Type B pancreatic cell (in vitro differentiated cells): Measurements from ENCODE around the gene PDE10A. TPM values are rescaled to one million over a fixed set of nuclear protein-coding genes. Genes with fewer than 3 reads are reported as not detected.

ENCODE experiments used
- DNase-seq: peaks from one replicate; pipeline ENCODE4 v3.0.0; 2021; ENCODE audit warnings: mixed read lengths; ENCODE audit not compliant: unreplicated experiment; ENCODE audit errors: extremely low spot score
- H3K27ac Mint-ChIP-seq: 2 replicates; pipeline ENCODE4 v1.8.0; 2021; ENCODE audit warnings: mild to moderate bottlenecking, mixed read lengths
- H3K27me3 Mint-ChIP-seq: 2 replicates; pipeline ENCODE4 v1.8.0; 2021; ENCODE audit warnings: mixed read lengths
- H3K36me3 Mint-ChIP-seq: 2 replicates; pipeline ENCODE4 v1.8.0; 2021; ENCODE audit warnings: mixed read lengths
- H3K4me1 Mint-ChIP-seq: one replicate; pipeline ENCODE4 v1.8.0; 2021; ENCODE audit warnings: mixed read lengths; ENCODE audit not compliant: unreplicated experiment
- H3K4me3 Mint-ChIP-seq: 2 replicates; pipeline ENCODE4 v1.8.0; 2021; ENCODE audit warnings: mild to moderate bottlenecking, mixed read lengths
- H3K9me3 Mint-ChIP-seq: 2 replicates; pipeline ENCODE4 v1.8.0; 2021; ENCODE audit warnings: mixed read lengths
- CTCF ChIP-seq: fragments of 200-600 bp; sonication (generic); conservative IDR thresholded peaks from 2 replicates; pipeline ENCODE4 v1.5.0; 2021; ENCODE audit warnings: antibody characterized with exemption, mild to moderate bottlenecking
- total RNA-seq: library from RNA; stranded (reverse); gene quantifications from 2 replicates; pipeline ENCODE4 v1.2.1, GENCODE V29; 2021; ENCODE audit warnings: low replicate concordance

PDE10A gene
- total RNA-seq, 1 donor from 2014 or later: 10.8 TPM

DNA sequence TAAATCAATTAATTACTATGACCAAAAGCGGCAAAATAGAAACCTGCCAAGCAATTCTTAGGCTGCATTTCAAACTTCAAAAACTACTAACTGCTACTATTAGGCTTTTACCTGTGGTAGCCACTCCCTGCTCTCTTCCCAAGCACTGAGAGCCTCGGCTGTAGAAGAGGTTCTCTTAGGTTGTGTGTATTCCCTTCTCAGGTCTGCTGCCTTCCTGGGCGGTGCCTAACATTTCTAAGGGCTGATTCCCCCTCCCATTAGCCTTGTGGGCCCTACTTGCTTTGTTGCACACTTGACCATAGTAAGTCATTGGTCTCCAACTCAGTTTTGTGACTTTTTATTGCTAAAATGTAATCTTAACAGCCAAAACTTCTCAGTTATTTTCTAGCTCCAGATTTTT is 207.6 kb downstream of the PDE10A start:
- H3K27me3 Mint-ChIP-seq: no peaks in the 10 kb centered on the region
- no peak overlapping the region for H3K27ac Mint-ChIP-seq
- no peaks in the 10 kb centered on the region for H3K9me3 Mint-ChIP-seq
- peaks cover 11% of the 10 kb centered on the region for H3K4me1 Mint-ChIP-seq
- no peak overlapping the region for H3K4me3 Mint-ChIP-seq
- no peak for TF ChIP-seq CTCF
- H3K36me3 Mint-ChIP-seq: no peaks in the 10 kb centered on the region
- DNase-seq: no peak

GRCh38 chr6:165453395-165453794 is 209.6 kb downstream of the PDE10A start:
- Mint-ChIP-seq H3K27me3 (no peaks in the 10 kb centered on the region), H3K4me1 (peaks cover 7% of the 10 kb centered on the region), H3K9me3 (no peaks in the 10 kb centered on the region), H3K36me3 (no peaks in the 10 kb centered on the region), H3K27ac (no peak overlapping the region), H3K4me3 (no peak overlapping the region)
- TF ChIP-seq CTCF: no peak
- no peak for DNase-seq

DNA sequence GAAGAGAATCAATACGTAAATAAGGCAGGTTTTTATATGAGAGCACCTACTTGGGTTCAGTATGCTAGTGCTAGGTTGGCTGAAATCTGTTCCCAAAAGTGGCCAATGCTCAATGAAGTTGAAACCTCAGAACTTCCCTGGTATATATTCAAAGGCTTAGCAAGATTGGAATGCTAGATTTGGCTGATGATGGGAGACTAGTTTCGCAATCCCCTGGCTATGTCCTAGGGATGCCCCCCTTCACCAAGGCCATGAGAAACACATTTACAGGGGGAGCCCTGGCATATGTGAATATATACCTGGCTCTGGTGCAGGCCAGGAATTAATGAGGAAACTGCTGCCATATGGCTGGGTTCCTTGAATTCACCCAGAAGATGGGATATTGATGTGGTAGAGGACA is 211.2 kb downstream of the PDE10A start:
- Mint-ChIP-seq H3K27ac (no peak overlapping the region), H3K27me3 (no peaks in the 10 kb centered on the region), H3K9me3 (no peaks in the 10 kb centered on the region), H3K4me1 (peaks cover 7% of the 10 kb centered on the region), H3K36me3 (no peaks in the 10 kb centered on the region), H3K4me3 (no peak overlapping the region)
- no peak for TF ChIP-seq CTCF
- DNase-seq: no peak

DNA sequence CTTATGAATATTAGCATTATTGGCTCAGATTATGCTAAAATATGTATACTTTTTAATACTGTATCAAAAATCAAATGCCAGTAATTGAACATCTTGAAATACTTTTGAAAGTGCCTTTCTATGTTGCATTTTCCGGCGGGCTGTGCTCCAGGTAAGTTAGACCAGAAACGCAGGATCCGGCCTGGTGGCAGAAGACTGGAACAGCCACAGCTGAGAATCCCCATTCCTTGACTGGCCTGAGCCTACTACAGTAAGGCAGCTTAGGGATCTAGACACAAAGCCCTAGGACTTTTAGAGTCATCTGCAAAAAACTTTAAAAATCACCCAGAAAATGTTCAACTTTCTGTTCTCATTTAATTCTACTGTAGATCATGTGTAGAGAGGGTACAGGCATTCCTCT is 214.8 kb downstream of the PDE10A start:
- peak; percentile 55 for TF ChIP-seq CTCF
- H3K4me1 Mint-ChIP-seq: peaks cover 4% of the 10 kb centered on the region
- DNase-seq: no peak
- no peak overlapping the region for H3K27ac Mint-ChIP-seq
- no peaks in the 10 kb centered on the region for H3K27me3 Mint-ChIP-seq
- peaks cover 5% of the 10 kb centered on the region for H3K36me3 Mint-ChIP-seq
- peaks cover 4% of the 10 kb centered on the region for H3K9me3 Mint-ChIP-seq
- no peak overlapping the region for H3K4me3 Mint-ChIP-seq

DNA sequence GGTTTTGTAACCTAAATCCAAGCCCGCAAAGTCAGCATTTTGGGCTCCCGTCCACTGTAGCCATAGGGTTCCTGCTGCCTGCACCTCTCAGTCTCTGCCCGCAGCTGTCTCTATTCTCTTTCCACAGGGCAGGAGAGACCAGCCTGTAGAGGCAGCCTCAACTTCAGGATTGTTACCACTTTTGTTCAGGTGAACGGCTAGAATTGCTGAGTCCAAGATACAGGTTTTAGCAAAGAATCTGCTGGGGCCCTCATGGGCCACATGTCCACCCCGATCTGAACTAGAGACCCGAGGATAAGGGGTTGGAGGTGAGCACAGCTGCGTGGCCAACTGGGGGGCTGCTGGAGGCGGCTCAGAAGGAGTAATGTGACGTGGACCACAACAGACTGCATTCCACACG is 215.9 kb downstream of the PDE10A start:
- Mint-ChIP-seq H3K4me3 (no peak overlapping the region), H3K9me3 (peaks cover 4% of the 10 kb centered on the region), H3K4me1 (peaks cover 4% of the 10 kb centered on the region), H3K36me3 (peaks cover 10% of the 10 kb centered on the region), H3K27ac (no peak overlapping the region), H3K27me3 (no peaks in the 10 kb centered on the region)
- no peak for DNase-seq
- no peak for TF ChIP-seq CTCF

DNA sequence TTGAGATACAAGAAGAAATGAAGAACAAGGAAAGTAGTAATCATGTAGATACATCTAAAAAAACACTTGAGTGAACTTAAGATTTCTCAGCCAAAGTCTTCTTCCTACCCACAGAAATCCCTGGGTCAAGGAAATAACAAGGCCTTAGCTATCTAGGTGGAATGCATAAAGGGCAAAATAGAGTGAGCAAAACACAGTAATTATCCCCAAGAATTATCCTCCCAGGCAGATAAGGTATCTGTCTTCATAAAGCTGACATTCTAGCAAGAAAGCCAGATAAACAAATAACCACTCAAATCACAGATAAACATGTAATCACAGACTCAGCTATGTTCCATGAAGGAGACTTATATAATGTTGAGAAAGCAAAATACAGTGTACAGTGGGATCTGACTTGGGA is 216.7 kb downstream of the PDE10A start:
- no peak for TF ChIP-seq CTCF
- Mint-ChIP-seq H3K4me3 (no peak overlapping the region), H3K9me3 (peaks cover 4% of the 10 kb centered on the region), H3K27ac (no peak overlapping the region), H3K36me3 (peaks cover 10% of the 10 kb centered on the region), H3K4me1 (peaks cover 4% of the 10 kb centered on the region), H3K27me3 (no peaks in the 10 kb centered on the region)
- DNase-seq: no peak
